Prostate gland (tissue), 2 donors: ENCODE measurements around the gene FAR2.

Source experiments
- POLR2A ChIP-seq: fragments of 450-650 bp; IDR thresholded peaks from one replicate; pipeline ENCODE4 v1.6.1; 2016; ENCODE audit warnings: antibody characterized with exemption, mild to moderate bottlenecking
- POLR2AphosphoS5 ChIP-seq: sonication (generic); formaldehyde crosslinking; IDR thresholded peaks from one replicate; pipeline ENCODE4 v1.6.1; 2017; ENCODE audit warnings: antibody characterized with exemption
- TF ChIP-seq, protein P1 (sequence below), 4 experiments: fragments of 200-600 bp in 2 of 4; fragments of 450-650 bp in 2 of 4; sonication (generic) in 2 of 4; IDR thresholded peaks; 1 replicate in 3 of 4; 2 replicates in 1 of 4; pipeline ENCODE4 v1.5.1; 2016 to 2019; ENCODE audit warnings: antibody characterized with exemption in 4 of 4, mild to moderate bottlenecking in 2 of 4, moderate library complexity in 2 of 4

- TF ChIP-seq, protein P1, sequence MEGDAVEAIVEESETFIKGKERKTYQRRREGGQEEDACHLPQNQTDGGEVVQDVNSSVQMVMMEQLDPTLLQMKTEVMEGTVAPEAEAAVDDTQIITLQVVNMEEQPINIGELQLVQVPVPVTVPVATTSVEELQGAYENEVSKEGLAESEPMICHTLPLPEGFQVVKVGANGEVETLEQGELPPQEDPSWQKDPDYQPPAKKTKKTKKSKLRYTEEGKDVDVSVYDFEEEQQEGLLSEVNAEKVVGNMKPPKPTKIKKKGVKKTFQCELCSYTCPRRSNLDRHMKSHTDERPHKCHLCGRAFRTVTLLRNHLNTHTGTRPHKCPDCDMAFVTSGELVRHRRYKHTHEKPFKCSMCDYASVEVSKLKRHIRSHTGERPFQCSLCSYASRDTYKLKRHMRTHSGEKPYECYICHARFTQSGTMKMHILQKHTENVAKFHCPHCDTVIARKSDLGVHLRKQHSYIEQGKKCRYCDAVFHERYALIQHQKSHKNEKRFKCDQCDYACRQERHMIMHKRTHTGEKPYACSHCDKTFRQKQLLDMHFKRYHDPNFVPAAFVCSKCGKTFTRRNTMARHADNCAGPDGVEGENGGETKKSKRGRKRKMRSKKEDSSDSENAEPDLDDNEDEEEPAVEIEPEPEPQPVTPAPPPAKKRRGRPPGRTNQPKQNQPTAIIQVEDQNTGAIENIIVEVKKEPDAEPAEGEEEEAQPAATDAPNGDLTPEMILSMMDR (IDR thresholded peaks at IDR 0.05): no peak
- TF ChIP-seq POLR2A (no peak), POLR2AphosphoS5 (no peak)
Observed at GRCh38 chr12:29160230-29160629, 11.2 kb downstream of the FAR2 start.
